ENCODE measurements around the gene TTC12.

The TTC12 gene

GRCh38 chr11:113278925-113279324 lies 35.5 kb upstream of the TTC12 start:
- no peak overlapping the region for H3K4me3 ChIP-seq (ENCODE audit: severe bottlenecking)
- TF ChIP-seq CTCF (IDR thresholded peaks at IDR 0.05; ENCODE audit: poor library complexity, severe bottlenecking), result peak; percentile 8
- DNase-seq (ENCODE audit: low spot score) (no peak), ATAC-seq (ENCODE audit: low read depth) (no peak)
- no peaks in the 10 kb centered on the region for H3K27me3 ChIP-seq (ENCODE audit: insufficient read depth, poor library complexity, severe bottlenecking)
- no peak overlapping the region for H3K27ac ChIP-seq (ENCODE audit: poor library complexity, severe bottlenecking)
- no peaks in the 10 kb centered on the region for H3K36me3 ChIP-seq (ENCODE audit: low read depth)
- no peaks in the 10 kb centered on the region for H3K4me1 ChIP-seq (ENCODE audit: insufficient read depth, poor library complexity, severe bottlenecking)
- no peaks in the 10 kb centered on the region for H3K9me3 ChIP-seq (ENCODE audit: severe bottlenecking)

- no peak for TF ChIP-seq CTCF (IDR thresholded peaks at IDR 0.05; ENCODE audit: poor library complexity, severe bottlenecking)
- Histone ChIP-seq H3K27ac (ENCODE audit: poor library complexity, severe bottlenecking) (no peak overlapping the region), H3K4me1 (ENCODE audit: insufficient read depth, poor library complexity, severe bottlenecking) (no peaks in the 10 kb centered on the region), H3K4me3 (ENCODE audit: severe bottlenecking) (no peak overlapping the region), H3K27me3 (ENCODE audit: insufficient read depth, poor library complexity, severe bottlenecking) (no peaks in the 10 kb centered on the region), H3K36me3 (ENCODE audit: low read depth) (no peaks in the 10 kb centered on the region), H3K9me3 (ENCODE audit: severe bottlenecking) (no peaks in the 10 kb centered on the region)
- ATAC-seq (ENCODE audit: low read depth) (no peak), DNase-seq (ENCODE audit: low spot score) (no peak)
These were observed 34.8 kb upstream of the TTC12 start for GRCh38 chr11:113279591-113279990.

DNA sequence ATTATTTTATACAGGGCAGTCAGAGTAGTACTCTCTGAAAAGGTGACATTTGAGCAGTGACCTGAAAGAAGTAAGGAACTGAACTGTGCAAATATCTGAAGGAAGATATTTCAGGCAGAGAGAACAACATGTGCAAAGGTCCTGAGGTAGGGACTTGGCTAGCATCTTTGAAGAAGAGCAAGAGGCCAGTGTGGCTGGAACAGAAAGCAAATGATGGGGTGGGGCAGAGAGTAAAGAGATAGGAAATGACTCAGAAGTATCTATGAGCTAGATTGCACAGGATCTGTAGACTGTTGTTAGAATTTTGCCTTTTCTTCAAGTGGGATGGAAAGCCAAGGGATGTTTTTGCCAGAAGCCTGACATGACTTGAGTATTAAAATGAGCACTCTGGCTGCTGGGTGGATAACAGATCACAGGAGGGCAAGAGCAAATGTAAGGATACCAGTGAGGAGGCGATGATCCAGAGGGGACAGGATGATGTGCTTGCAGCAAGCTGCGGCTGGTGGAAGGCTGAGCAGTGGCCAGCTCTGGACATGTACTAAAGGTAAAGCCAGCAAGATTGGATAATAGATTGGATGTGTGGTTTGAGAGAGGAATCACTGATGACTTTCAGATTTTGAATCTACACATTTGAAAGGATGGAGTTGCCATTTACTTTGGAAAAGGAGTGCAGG lies 33.2 kb upstream of the TTC12 start:
- no peaks in the 10 kb centered on the region for H3K4me1 ChIP-seq (ENCODE audit: insufficient read depth, poor library complexity, severe bottlenecking)
- DNase-seq (ENCODE audit: low spot score) (no peak), ATAC-seq (ENCODE audit: low read depth) (0 out of 3 replicates have a peak, but pooled peaks have one; percentile 19)
- H3K9me3 ChIP-seq (ENCODE audit: severe bottlenecking), result no peaks in the 10 kb centered on the region
- no peak for TF ChIP-seq CTCF (IDR thresholded peaks at IDR 0.05; ENCODE audit: poor library complexity, severe bottlenecking)
- H3K27ac ChIP-seq (ENCODE audit: poor library complexity, severe bottlenecking), result no peak overlapping the region
- no peaks in the 10 kb centered on the region for H3K27me3 ChIP-seq (ENCODE audit: insufficient read depth, poor library complexity, severe bottlenecking)
- H3K36me3 ChIP-seq (ENCODE audit: low read depth), result no peaks in the 10 kb centered on the region
- H3K4me3 ChIP-seq (ENCODE audit: severe bottlenecking), result no peak overlapping the region

DNA sequence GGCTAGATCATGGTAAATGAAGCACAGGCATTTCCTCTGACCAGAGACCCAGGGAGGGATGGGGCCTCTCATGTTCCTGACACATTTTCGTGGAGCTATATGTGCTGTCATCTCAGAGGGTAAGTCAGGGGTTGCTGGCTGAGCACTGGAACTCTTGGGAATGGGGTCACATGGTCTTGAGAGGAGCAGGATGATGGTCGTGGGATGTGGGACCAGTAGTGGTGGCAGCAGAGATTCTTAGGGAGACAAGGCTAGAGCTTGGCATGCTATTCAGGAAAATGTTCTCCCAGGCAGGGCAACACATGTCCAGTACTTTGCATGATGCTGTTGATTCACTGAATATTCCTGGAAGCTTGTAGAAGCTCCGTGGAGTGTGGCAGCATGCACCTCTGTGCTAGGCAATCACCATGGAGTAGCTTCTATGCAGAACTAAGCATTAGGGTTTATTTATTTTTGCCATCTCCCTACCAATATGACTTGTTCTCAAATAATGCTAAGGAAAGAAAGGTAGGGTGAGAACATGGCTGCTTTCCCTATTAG lies 31.4 kb upstream of the TTC12 start:
- no peak overlapping the region for H3K4me3 ChIP-seq (ENCODE audit: severe bottlenecking)
- no peak for TF ChIP-seq CTCF (IDR thresholded peaks at IDR 0.05; ENCODE audit: poor library complexity, severe bottlenecking)
- DNase-seq (ENCODE audit: low spot score), result no peak
- H3K9me3 ChIP-seq (ENCODE audit: severe bottlenecking), result no peaks in the 10 kb centered on the region
- no peaks in the 10 kb centered on the region for H3K36me3 ChIP-seq (ENCODE audit: low read depth)
- no peaks in the 10 kb centered on the region for H3K27me3 ChIP-seq (ENCODE audit: insufficient read depth, poor library complexity, severe bottlenecking)
- ATAC-seq (ENCODE audit: low read depth), result no peak
- no peak overlapping the region for H3K27ac ChIP-seq (ENCODE audit: poor library complexity, severe bottlenecking)
- no peaks in the 10 kb centered on the region for H3K4me1 ChIP-seq (ENCODE audit: insufficient read depth, poor library complexity, severe bottlenecking)

GRCh38 chr11:113283881-113284280 lies 30.5 kb upstream of the TTC12 start:
- Histone ChIP-seq H3K9me3 (ENCODE audit: severe bottlenecking) (no peaks in the 10 kb centered on the region), H3K27ac (ENCODE audit: poor library complexity, severe bottlenecking) (no peak overlapping the region), H3K4me1 (ENCODE audit: insufficient read depth, poor library complexity, severe bottlenecking) (no peaks in the 10 kb centered on the region), H3K4me3 (ENCODE audit: severe bottlenecking) (no peak overlapping the region), H3K27me3 (ENCODE audit: insufficient read depth, poor library complexity, severe bottlenecking) (no peaks in the 10 kb centered on the region), H3K36me3 (ENCODE audit: low read depth) (no peaks in the 10 kb centered on the region)
- no peak for TF ChIP-seq CTCF (IDR thresholded peaks at IDR 0.05; ENCODE audit: poor library complexity, severe bottlenecking)
- ATAC-seq (ENCODE audit: low read depth) (no peak), DNase-seq (ENCODE audit: low spot score) (no peak)

All from RWPE2 (cell line).